HEK293 (cell line): ENCODE results near the gene TMEM250.

ENCODE experiments used
- MYNN ChIP-seq: fragments of 450-650 bp; formaldehyde crosslinking; IDR thresholded peaks from 2 replicates; pipeline ENCODE4 v1.5.1; 2016; ENCODE audit warnings: missing biosample characterization, missing genetic modification characterization, borderline replicate concordance
- TF ChIP-seq, protein P1 (sequence below): fragments of 450-650 bp; formaldehyde crosslinking; IDR thresholded peaks from 2 replicates; pipeline ENCODE4 v1.5.1; 2016; ENCODE audit warnings: missing biosample characterization, missing genetic modification characterization

DNA sequence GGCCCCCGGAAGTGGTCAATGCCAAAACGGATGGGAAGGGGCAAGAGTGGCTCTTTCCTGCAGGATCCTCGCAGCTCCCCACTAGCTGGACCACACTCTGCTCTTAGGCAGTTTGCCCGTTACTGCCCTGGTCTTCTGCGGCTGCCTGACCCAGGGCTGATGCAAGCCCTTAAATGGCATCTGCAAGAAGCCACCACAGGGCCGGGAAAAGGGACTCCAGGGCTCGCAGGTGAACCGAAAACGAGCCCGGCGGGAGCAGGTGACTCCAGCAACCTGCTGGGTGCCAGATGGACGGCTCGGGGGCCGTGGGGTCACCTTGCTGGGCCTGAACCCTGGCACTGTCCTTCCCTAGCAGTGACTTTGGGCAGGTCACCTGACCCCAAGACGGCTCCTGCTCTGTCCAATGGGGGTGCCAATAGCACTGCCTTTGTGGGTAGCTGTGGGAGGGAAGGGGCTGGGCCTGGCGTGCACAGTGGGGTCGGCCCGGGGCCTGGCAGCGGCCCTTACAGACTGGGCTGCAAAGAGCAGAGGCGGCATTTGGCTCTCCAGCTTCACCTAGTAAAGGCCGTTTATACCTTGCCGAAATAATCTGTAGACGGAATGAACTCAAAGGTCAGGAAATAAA is 1.3 kb downstream of the TMEM250 start:
- TF ChIP-seq, protein P1, sequence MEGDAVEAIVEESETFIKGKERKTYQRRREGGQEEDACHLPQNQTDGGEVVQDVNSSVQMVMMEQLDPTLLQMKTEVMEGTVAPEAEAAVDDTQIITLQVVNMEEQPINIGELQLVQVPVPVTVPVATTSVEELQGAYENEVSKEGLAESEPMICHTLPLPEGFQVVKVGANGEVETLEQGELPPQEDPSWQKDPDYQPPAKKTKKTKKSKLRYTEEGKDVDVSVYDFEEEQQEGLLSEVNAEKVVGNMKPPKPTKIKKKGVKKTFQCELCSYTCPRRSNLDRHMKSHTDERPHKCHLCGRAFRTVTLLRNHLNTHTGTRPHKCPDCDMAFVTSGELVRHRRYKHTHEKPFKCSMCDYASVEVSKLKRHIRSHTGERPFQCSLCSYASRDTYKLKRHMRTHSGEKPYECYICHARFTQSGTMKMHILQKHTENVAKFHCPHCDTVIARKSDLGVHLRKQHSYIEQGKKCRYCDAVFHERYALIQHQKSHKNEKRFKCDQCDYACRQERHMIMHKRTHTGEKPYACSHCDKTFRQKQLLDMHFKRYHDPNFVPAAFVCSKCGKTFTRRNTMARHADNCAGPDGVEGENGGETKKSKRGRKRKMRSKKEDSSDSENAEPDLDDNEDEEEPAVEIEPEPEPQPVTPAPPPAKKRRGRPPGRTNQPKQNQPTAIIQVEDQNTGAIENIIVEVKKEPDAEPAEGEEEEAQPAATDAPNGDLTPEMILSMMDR: no peak
- no peak for TF ChIP-seq MYNN (tag by site-specific recombination)
